HG02884 (cell line): ENCODE measurements around the gene EXT2.

Experiments
- ATAC-seq: cut with Tn5 transposase; IDR thresholded peaks from one replicate; pipeline ENCODE4 v1.9.1; 2021; ENCODE audit warnings: mild to moderate bottlenecking, moderate library complexity; ENCODE audit not compliant: unreplicated experiment

EXT2 gene

GRCh38 chr11:44083906-44084305 is 11.6 kb upstream of the EXT2 start:
- no peak for ATAC-seq

- no peak for ATAC-seq
Measured at GRCh38 chr11:44085330-44085729, 10.1 kb upstream of the EXT2 start.

GRCh38 chr11:44088377-44088776 is 7.1 kb upstream of the EXT2 start:
- no peak for ATAC-seq

- no peak for ATAC-seq
Measured at GRCh38 chr11:44088871-44089270, 6.6 kb upstream of the EXT2 start.

- ATAC-seq: no peak
Measured at GRCh38 chr11:44090539-44090938, 4.9 kb upstream of the EXT2 start.

GRCh38 chr11:44094260-44094868 is 1.1 kb upstream of the EXT2 start:
- ATAC-seq: peak; percentile 36

GRCh38 chr11:44096360-44097185 is 1.1 kb downstream of the EXT2 start:
- no peak for ATAC-seq

- no peak for ATAC-seq
Measured at GRCh38 chr11:44097821-44098220, 2.3 kb downstream of the EXT2 start.

- no peak for ATAC-seq
Measured at GRCh38 chr11:44101098-44101497, 5.6 kb downstream of the EXT2 start.

- no peak for ATAC-seq
Measured at GRCh38 chr11:44104481-44105294, 9.2 kb downstream of the EXT2 start.

GRCh38 chr11:44108260-44108659 is 12.8 kb downstream of the EXT2 start:
- ATAC-seq: no peak

- peak; percentile 92 for ATAC-seq
Measured at GRCh38 chr11:44110231-44110679, 14.8 kb downstream of the EXT2 start.

- ATAC-seq: no peak
Measured at GRCh38 chr11:44112091-44112821, 16.8 kb downstream of the EXT2 start.

GRCh38 chr11:44113018-44113417 is 17.5 kb downstream of the EXT2 start:
- no peak for ATAC-seq

- ATAC-seq: no peak
Measured at GRCh38 chr11:44113572-44113971, 18.1 kb downstream of the EXT2 start.

- no peak for ATAC-seq
Measured at GRCh38 chr11:44116234-44116830, 20.9 kb downstream of the EXT2 start.

GRCh38 chr11:44120169-44120568 is 24.7 kb downstream of the EXT2 start:
- ATAC-seq: no peak

- no peak for ATAC-seq
Measured at GRCh38 chr11:44125598-44125997, 30.1 kb downstream of the EXT2 start.

- no peak for ATAC-seq
Measured at GRCh38 chr11:44126304-44126703, 30.8 kb downstream of the EXT2 start.

GRCh38 chr11:44127130-44127529 is 31.7 kb downstream of the EXT2 start:
- no peak for ATAC-seq
